Tibial nerve (tissue), 3 donors: Measurements from ENCODE around the gene SMYD3.

Source experiments
- POLR2A ChIP-seq, 2 donors: fragments of 450-650 bp; IDR thresholded peaks; one replicate each; pipeline ENCODE4 v1.6.1; 2017; ENCODE audit warnings: antibody characterized with exemption in 2 of 2, mild to moderate bottlenecking in 2 of 2, moderate library complexity in 2 of 2
- TF ChIP-seq, protein P1 (sequence below), 5 experiments: fragments of 200-600 bp in 3 of 5; fragments of 450-650 bp in 2 of 5; sonication (generic) in 3 of 5; IDR thresholded peaks; one replicate each; pipeline ENCODE4 v1.5.1; 2016 to 2019; ENCODE audit warnings: antibody characterized with exemption in 5 of 5, mild to moderate bottlenecking in 3 of 5, moderate library complexity in 2 of 5

DNA sequence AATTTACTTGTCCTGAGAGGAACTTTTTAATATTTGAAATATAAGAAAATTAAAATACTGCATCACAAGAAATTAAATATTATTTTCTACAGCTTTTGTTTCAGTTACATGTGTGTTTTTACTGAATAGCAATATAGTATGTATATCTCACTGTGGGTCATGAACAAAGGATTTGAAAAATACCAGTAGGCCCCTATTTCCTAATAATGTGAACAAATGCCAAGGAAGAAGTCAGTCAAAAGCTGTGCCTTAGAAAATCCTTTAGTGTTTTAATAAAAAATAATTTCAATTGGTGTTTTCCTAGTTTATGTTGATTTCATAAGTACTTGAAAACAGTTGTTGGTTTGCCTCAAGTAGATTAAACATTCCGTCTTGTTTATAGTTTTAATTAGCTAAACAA, 46.7 kb downstream of the SMYD3 start:
- TF ChIP-seq, protein P1, sequence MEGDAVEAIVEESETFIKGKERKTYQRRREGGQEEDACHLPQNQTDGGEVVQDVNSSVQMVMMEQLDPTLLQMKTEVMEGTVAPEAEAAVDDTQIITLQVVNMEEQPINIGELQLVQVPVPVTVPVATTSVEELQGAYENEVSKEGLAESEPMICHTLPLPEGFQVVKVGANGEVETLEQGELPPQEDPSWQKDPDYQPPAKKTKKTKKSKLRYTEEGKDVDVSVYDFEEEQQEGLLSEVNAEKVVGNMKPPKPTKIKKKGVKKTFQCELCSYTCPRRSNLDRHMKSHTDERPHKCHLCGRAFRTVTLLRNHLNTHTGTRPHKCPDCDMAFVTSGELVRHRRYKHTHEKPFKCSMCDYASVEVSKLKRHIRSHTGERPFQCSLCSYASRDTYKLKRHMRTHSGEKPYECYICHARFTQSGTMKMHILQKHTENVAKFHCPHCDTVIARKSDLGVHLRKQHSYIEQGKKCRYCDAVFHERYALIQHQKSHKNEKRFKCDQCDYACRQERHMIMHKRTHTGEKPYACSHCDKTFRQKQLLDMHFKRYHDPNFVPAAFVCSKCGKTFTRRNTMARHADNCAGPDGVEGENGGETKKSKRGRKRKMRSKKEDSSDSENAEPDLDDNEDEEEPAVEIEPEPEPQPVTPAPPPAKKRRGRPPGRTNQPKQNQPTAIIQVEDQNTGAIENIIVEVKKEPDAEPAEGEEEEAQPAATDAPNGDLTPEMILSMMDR (IDR thresholded peaks at IDR 0.05), result no peak
- TF ChIP-seq POLR2A (IDR thresholded peaks at IDR 0.05), result no peak
